ENCODE data around the gene CEP290. TPM values are rescaled to one million over a fixed set of nuclear protein-coding genes. Genes with fewer than 3 reads are reported as not detected.

The CEP290 gene
- total RNA-seq, 2 experiments from 2014 or later = 12.6 to 13.7 TPM

DNA sequence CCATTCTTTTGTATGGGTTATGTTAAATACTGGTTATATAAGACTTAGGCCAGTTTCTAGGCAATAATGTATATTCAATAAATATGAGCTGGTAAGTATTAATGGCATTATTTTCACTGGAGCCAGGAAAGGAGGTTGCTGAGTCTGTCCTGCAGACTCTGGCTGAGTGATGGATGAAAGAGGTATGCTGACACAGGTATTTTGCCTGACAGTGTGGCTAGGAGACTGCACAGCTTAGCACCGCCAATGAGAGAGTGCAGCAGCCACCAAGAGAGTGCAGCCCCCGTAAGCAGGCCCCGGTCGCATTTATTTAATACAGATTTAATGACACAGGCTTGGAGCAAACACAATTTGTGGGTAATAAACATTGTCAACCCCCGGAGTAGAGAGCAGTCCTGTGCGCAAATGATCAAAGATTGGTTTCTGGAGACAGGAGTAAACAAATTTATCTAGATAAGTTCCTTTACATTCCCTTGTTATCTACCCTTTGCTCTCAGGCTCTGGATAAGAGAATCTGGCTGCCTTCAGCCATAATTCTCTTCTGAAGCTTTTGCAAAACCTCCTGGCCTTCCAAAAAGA is 37.6 kb upstream of the CEP290 start:
- Mint-ChIP-seq H3K4me3 (no peak overlapping the region), H3K27ac (no peak overlapping the region), H3K9me3 (peaks cover 11% of the 10 kb centered on the region), H3K4me1 (ENCODE audit: low read depth) (no peaks in the 10 kb centered on the region), H3K36me3 (ENCODE audit: low read depth) (peaks cover 100% of the 10 kb centered on the region), H3K27me3 (no peaks in the 10 kb centered on the region)
- H3K36me3 ChIP-seq (ENCODE audit: insufficient read depth, low read length) = peaks cover 43% of the 10 kb centered on the region
- H3K27ac ChIP-seq (ENCODE audit: low read depth in 1 of 2, low read length in 2 of 2) = no peak overlapping the region
- TF ChIP-seq, protein P1, sequence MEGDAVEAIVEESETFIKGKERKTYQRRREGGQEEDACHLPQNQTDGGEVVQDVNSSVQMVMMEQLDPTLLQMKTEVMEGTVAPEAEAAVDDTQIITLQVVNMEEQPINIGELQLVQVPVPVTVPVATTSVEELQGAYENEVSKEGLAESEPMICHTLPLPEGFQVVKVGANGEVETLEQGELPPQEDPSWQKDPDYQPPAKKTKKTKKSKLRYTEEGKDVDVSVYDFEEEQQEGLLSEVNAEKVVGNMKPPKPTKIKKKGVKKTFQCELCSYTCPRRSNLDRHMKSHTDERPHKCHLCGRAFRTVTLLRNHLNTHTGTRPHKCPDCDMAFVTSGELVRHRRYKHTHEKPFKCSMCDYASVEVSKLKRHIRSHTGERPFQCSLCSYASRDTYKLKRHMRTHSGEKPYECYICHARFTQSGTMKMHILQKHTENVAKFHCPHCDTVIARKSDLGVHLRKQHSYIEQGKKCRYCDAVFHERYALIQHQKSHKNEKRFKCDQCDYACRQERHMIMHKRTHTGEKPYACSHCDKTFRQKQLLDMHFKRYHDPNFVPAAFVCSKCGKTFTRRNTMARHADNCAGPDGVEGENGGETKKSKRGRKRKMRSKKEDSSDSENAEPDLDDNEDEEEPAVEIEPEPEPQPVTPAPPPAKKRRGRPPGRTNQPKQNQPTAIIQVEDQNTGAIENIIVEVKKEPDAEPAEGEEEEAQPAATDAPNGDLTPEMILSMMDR (IDR thresholded peaks at IDR 0.05) = no peak
- DNase-seq (no peak), ATAC-seq (ENCODE audit: poor library complexity) (no peak)
- H3K4me3 ChIP-seq (ENCODE audit: low read length) = no peak overlapping the region
- ChIA-PET CTCF (no interaction called here), POLR2A (no interaction called here)
- H3K27me3 ChIP-seq (ENCODE audit: control insufficient read depth in 1 of 2, insufficient read depth in 2 of 2, low read length in 2 of 2) = no peaks in the 10 kb centered on the region
- intact Hi-C loops (cut with DNase I, micrococcal nuclease) = no loop called here
- H3K4me1 ChIP-seq (ENCODE audit: insufficient read depth, low read length) = no peaks in the 10 kb centered on the region
- peaks cover 0 to 4% of the 10 kb centered on the region in 2 experiments for H3K9me3 ChIP-seq (ENCODE audit: control insufficient read depth in 1 of 2, insufficient read depth in 1 of 2, low read length in 2 of 2)

GRCh38 chr12:88175544-88175943 is 33.7 kb upstream of the CEP290 start:
- no peak overlapping the region for H3K27ac Mint-ChIP-seq
- TF ChIP-seq, protein P1 (IDR thresholded peaks at IDR 0.05) = no peak
- Histone ChIP-seq H3K36me3 (ENCODE audit: insufficient read depth, low read length) (peaks cover 53% of the 10 kb centered on the region), H3K27me3 (ENCODE audit: control insufficient read depth in 1 of 2, insufficient read depth in 2 of 2, low read length in 2 of 2) (no peaks in the 10 kb centered on the region), H3K4me3 (ENCODE audit: low read length) (no peak overlapping the region), H3K27ac (ENCODE audit: low read depth in 1 of 2, low read length in 2 of 2) (no peak overlapping the region), H3K9me3 (ENCODE audit: control insufficient read depth in 1 of 2, insufficient read depth in 1 of 2, low read length in 2 of 2) (no peaks in the 10 kb centered on the region), H3K4me1 (ENCODE audit: insufficient read depth, low read length) (no peaks in the 10 kb centered on the region)
- ChIA-PET CTCF (interaction anchor here (0.9 kb wide), 1 partner anchor 9 kb away, joined by 3 read pairs; no protein-coding TSS in a partner anchor), POLR2A (no interaction called here)
- no peak for ATAC-seq (ENCODE audit: poor library complexity)
- H3K9me3 Mint-ChIP-seq = peaks cover 2% of the 10 kb centered on the region
- no peak for DNase-seq
- H3K4me1 Mint-ChIP-seq (ENCODE audit: low read depth) = no peaks in the 10 kb centered on the region
- no peak overlapping the region for H3K4me3 Mint-ChIP-seq
- no peaks in the 10 kb centered on the region for H3K27me3 Mint-ChIP-seq
- H3K36me3 Mint-ChIP-seq (ENCODE audit: low read depth) = peaks cover 88% of the 10 kb centered on the region
- intact Hi-C loops (cut with DNase I, micrococcal nuclease) = no loop called here

GRCh38 chr12:88172844-88173407 is 31.0 kb upstream of the CEP290 start:
- intact Hi-C loops (cut with DNase I, micrococcal nuclease) = no loop called here
- ATAC-seq (ENCODE audit: poor library complexity) = no peak
- no peak for DNase-seq
- no peaks in the 10 kb centered on the region for H3K27me3 Mint-ChIP-seq
- H3K27ac Mint-ChIP-seq = no peak overlapping the region
- Histone ChIP-seq H3K27ac (ENCODE audit: low read depth in 1 of 2, low read length in 2 of 2) (no peak overlapping the region), H3K27me3 (ENCODE audit: control insufficient read depth in 1 of 2, insufficient read depth in 2 of 2, low read length in 2 of 2) (no peaks in the 10 kb centered on the region), H3K36me3 (ENCODE audit: insufficient read depth, low read length) (peaks cover 49% of the 10 kb centered on the region), H3K9me3 (ENCODE audit: control insufficient read depth in 1 of 2, insufficient read depth in 1 of 2, low read length in 2 of 2) (no peaks in the 10 kb centered on the region), H3K4me1 (ENCODE audit: insufficient read depth, low read length) (no peaks in the 10 kb centered on the region), H3K4me3 (ENCODE audit: low read length) (no peak overlapping the region)
- peaks cover 88% of the 10 kb centered on the region for H3K36me3 Mint-ChIP-seq (ENCODE audit: low read depth)
- ChIA-PET CTCF (no interaction called here), POLR2A (no interaction called here)
- no peaks in the 10 kb centered on the region for H3K9me3 Mint-ChIP-seq
- no peaks in the 10 kb centered on the region for H3K4me1 Mint-ChIP-seq (ENCODE audit: low read depth)
- TF ChIP-seq, protein P1 (IDR thresholded peaks at IDR 0.05) = no peak
- H3K4me3 Mint-ChIP-seq = no peak overlapping the region

Data from CD4-positive, alpha-beta T cell (primary cell).